CD4-positive, alpha-beta T cell treated with Interleukin-6 for 4 hours (primary cell): ENCODE results near the gene AVPR2.

ENCODE experiments used
- DNase-seq: peaks from one replicate; pipeline ENCODE4 v3.0.0-alpha.2; 2020; ENCODE audit warnings: mixed read lengths

Gene AVPR2

GRCh38 chrX:153903991-153904957 lies at the start of gene AVPR2:
AVPR2 (plus strand) TSS chrX:153904673; CDS start chrX:153905146, 473 bp downstream.
- DNase-seq, result no peak

- DNase-seq, result no peak
These were observed 49.8 kb upstream of the AVPR2 start for GRCh38 chrX:153854702-153855101.

- DNase-seq, result no peak
These were observed 47.0 kb upstream of the AVPR2 start for GRCh38 chrX:153857348-153857903.

- no peak for DNase-seq
These were observed 43.3 kb upstream of the AVPR2 start for GRCh38 chrX:153861151-153861550.

- DNase-seq, result no peak
These were observed 42.7 kb upstream of the AVPR2 start for GRCh38 chrX:153861733-153862310.

GRCh38 chrX:153862369-153863250 lies 41.9 kb upstream of the AVPR2 start:
- DNase-seq, result no peak

GRCh38 chrX:153863251-153863991 lies 41.1 kb upstream of the AVPR2 start:
- DNase-seq, result no peak

- DNase-seq, result no peak
These were observed 40.4 kb upstream of the AVPR2 start for GRCh38 chrX:153864101-153864500.

GRCh38 chrX:153864561-153865320 lies 39.7 kb upstream of the AVPR2 start:
- no peak for DNase-seq

- no peak for DNase-seq
These were observed 39.2 kb upstream of the AVPR2 start for GRCh38 chrX:153865321-153865580.

- DNase-seq, result no peak
These were observed 38.8 kb upstream of the AVPR2 start for GRCh38 chrX:153865685-153866084.

GRCh38 chrX:153866302-153867019 lies 38.0 kb upstream of the AVPR2 start:
- DNase-seq, result no peak

- DNase-seq, result no peak
These were observed 37.3 kb upstream of the AVPR2 start for GRCh38 chrX:153867139-153867538.

- DNase-seq, result no peak
These were observed 36.8 kb upstream of the AVPR2 start for GRCh38 chrX:153867671-153868070.

- no peak for DNase-seq
These were observed 35.6 kb upstream of the AVPR2 start for GRCh38 chrX:153868576-153869472.

GRCh38 chrX:153869473-153870287 lies 34.8 kb upstream of the AVPR2 start:
- DNase-seq, result no peak

- DNase-seq, result no peak
These were observed 34.2 kb upstream of the AVPR2 start for GRCh38 chrX:153870288-153870690.

GRCh38 chrX:153870791-153871360 lies 33.6 kb upstream of the AVPR2 start:
- DNase-seq, result no peak

- DNase-seq, result no peak
These were observed 33.0 kb upstream of the AVPR2 start for GRCh38 chrX:153871451-153871850.
